Measurements from ENCODE around the gene GLO1. TPM values are rescaled to one million over a fixed set of nuclear protein-coding genes. Genes with fewer than 3 reads are reported as not detected.
A peak's percentile ranks its signal among the peaks of the same experiment; 100 is the strongest.

GLO1 gene
- total RNA-seq, 1 experiment from 2014 or later: 199 TPM

DNA sequence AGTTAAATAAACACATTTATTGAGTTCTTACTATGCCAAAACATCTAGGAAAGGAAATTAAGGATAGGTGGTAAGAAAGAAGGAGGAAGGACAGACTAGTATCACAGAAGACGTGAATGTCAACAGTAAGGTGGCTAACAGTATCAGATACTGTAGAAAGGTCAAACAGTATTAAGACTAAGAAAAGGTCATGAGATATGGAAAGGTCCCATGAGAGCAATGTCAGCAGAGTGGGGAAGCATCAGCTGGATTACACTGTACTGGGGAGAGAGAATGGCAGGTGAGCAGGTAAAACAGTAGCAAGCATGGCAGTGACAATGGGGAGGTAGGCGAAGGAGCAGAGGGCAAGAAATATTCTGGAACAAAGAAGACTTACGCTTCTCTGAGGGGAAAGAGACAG lies 18.0 kb downstream of the GLO1 start:
- Histone ChIP-seq H3K27ac (ENCODE audit: low read length) (no peak overlapping the region), H3K4me2 (ENCODE audit: low read depth, low read length, poor library complexity, severe bottlenecking) (no peak overlapping the region), H3K9ac (ENCODE audit: low read length) (no peak overlapping the region), H3K9me3 (ENCODE audit: low read length) (no peaks in the 10 kb centered on the region), H3K9me2 (replicated peaks; ENCODE audit: insufficient read depth, low read length) (no peaks in the 10 kb centered on the region), H3K4me3 (ENCODE audit: low read length) (no peak overlapping the region), H3K4me1 (ENCODE audit: low read length) (peaks cover 41% of the 10 kb centered on the region), H4K20me1 (ENCODE audit: insufficient read depth, low read depth, low read length) (peaks cover 9% of the 10 kb centered on the region), H3K27me3 (ENCODE audit: low read length) (no peaks in the 10 kb centered on the region), H2AFZ (ENCODE audit: low read length) (no peak overlapping the region), H3K79me2 (ENCODE audit: low read length) (peaks cover 54% of the 10 kb centered on the region), H3K36me3 (ENCODE audit: insufficient read depth, low read length) (peaks cover 20% of the 10 kb centered on the region; the same call in 1 of the 2 replicates)
- no peak for DNase-seq

DNA sequence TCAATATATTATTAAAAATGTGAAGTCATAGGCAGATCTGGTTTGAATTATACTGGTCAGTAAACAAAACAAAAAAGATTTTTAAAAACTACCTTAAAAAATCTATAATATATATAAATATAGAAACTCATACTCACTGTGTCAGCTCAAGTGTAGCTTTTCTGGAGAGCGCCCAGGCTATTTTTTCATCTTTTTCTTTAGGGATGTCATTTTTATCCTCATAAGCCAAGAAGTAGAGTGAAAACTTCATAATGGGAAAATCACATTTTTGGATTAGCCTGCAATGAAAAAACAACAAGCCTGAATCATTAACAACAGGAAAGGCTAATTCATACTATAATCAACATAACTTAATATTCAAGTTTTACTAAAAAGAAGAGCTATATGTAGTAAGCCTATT lies 18.7 kb downstream of the GLO1 start:
- Histone ChIP-seq H3K27ac (ENCODE audit: low read length) (no peak overlapping the region), H3K4me2 (ENCODE audit: low read depth, low read length, poor library complexity, severe bottlenecking) (no peak overlapping the region), H3K27me3 (ENCODE audit: low read length) (no peaks in the 10 kb centered on the region), H2AFZ (ENCODE audit: low read length) (no peak overlapping the region), H3K79me2 (ENCODE audit: low read length) (peaks cover 47% of the 10 kb centered on the region), H3K4me1 (ENCODE audit: low read length) (peaks cover 34% of the 10 kb centered on the region), H3K9me2 (replicated peaks; ENCODE audit: insufficient read depth, low read length) (no peaks in the 10 kb centered on the region), H3K9ac (ENCODE audit: low read length) (no peak overlapping the region), H3K9me3 (ENCODE audit: low read length) (no peaks in the 10 kb centered on the region), H4K20me1 (ENCODE audit: insufficient read depth, low read depth, low read length) (peaks cover 9% of the 10 kb centered on the region), H3K36me3 (ENCODE audit: insufficient read depth, low read length) (peaks cover 20% of the 10 kb centered on the region; the same call in 1 of the 2 replicates), H3K4me3 (ENCODE audit: low read length) (no peak overlapping the region)
- DNase-seq: no peak

DNA sequence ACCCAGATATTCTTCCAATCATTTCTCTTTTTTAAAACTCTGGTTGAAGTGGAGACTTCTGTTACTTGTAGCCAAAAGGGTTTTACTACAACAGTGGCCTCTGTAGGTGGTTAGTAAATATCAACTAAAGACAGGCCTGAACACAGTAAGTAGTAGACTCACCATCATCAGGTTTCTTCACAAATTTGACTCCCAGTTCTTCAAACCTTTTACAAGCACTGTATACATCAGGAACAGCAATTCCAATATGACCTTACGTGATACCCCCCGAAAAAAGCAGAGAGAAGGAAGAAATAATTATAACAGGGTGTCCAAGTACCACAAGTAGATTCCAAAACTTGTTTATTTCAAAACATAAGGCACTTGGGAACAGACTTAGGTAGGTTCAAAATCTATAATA lies 21.1 kb downstream of the GLO1 start:
- H4K20me1 ChIP-seq (ENCODE audit: insufficient read depth, low read depth, low read length): no peaks in the 10 kb centered on the region; the same call in 1 of the 2 replicates
- no peak for DNase-seq
- no peaks in the 10 kb centered on the region for H3K9me3 ChIP-seq (ENCODE audit: low read length)
- peaks cover 11% of the 10 kb centered on the region for H3K4me1 ChIP-seq (ENCODE audit: low read length)
- H3K9ac ChIP-seq (ENCODE audit: low read length): no peak overlapping the region
- no peaks in the 10 kb centered on the region for H3K27me3 ChIP-seq (ENCODE audit: low read length)
- H3K9me2 ChIP-seq (replicated peaks; ENCODE audit: insufficient read depth, low read length): no peaks in the 10 kb centered on the region
- peaks cover 23% of the 10 kb centered on the region for H3K79me2 ChIP-seq (ENCODE audit: low read length)
- H3K4me3 ChIP-seq (ENCODE audit: low read length): no peak overlapping the region
- H3K27ac ChIP-seq (ENCODE audit: low read length): no peak overlapping the region
- peaks cover 33% of the 10 kb centered on the region; the same call in 1 of the 2 replicates for H3K36me3 ChIP-seq (ENCODE audit: insufficient read depth, low read length)
- H2AFZ ChIP-seq (ENCODE audit: low read length): no peak overlapping the region
- H3K4me2 ChIP-seq (ENCODE audit: low read depth, low read length, poor library complexity, severe bottlenecking): no peak overlapping the region

DNA sequence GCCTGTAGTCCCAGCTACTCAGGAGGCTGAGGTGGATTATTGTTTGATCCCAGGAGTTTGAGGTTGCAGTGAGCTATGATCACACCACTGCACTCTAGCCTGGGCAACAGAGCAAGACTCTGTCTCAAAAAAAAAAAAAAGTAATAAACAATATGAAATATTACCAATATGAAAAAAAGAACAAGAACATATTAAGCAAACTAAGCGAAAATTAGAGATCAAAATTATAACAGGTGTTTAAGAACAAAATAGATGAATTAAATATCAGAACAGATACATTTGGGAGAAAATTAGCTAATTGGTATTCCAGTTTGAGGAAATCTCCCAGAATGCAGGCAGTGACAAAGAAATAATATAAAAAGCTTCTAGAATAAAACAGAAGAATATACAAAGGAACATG lies 23.3 kb downstream of the GLO1 start:
- Histone ChIP-seq H3K27ac (ENCODE audit: low read length) (no peak overlapping the region), H3K9me3 (ENCODE audit: low read length) (no peaks in the 10 kb centered on the region), H3K36me3 (ENCODE audit: insufficient read depth, low read length) (peaks cover 47% of the 10 kb centered on the region; the same call in 1 of the 2 replicates), H3K27me3 (ENCODE audit: low read length) (no peaks in the 10 kb centered on the region), H4K20me1 (ENCODE audit: insufficient read depth, low read depth, low read length) (no peaks in the 10 kb centered on the region), H3K9ac (ENCODE audit: low read length) (no peak overlapping the region), H3K9me2 (replicated peaks; ENCODE audit: insufficient read depth, low read length) (no peaks in the 10 kb centered on the region), H2AFZ (ENCODE audit: low read length) (no peak overlapping the region), H3K79me2 (ENCODE audit: low read length) (peaks cover 1% of the 10 kb centered on the region), H3K4me3 (ENCODE audit: low read length) (no peak overlapping the region), H3K4me2 (ENCODE audit: low read depth, low read length, poor library complexity, severe bottlenecking) (no peak overlapping the region), H3K4me1 (ENCODE audit: low read length) (no peaks in the 10 kb centered on the region)
- no peak for DNase-seq

DNA sequence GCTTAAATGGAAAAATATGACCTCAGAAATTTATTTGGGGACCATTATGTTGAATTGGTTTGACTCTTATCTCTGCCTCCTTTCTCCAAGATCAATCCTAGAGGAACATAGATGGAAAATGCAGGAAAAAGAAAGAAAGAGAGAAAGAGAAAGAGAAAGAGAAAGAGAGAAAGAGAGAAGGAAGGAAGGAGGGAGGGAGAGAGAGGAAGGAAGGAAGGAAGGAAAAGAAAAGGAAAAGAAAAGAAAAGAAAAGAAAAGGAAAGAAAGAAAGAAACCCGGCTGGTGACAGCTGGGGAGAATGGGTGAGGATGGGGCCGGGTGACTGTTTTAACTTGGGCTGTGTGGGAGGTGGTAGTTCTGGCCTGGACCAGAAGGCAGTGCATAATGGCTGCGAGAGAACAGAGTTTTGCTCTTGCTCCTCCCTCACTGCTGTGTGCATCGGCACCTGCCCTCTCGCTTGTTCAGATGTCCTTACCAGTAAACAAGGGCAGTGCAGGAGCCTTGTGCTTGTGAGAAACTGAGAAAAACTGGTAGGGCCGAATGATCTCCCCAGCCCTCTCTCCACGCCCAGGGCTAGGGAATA lies 24.7 kb downstream of the GLO1 start:
- no peak for DNase-seq
- H3K4me3 ChIP-seq (ENCODE audit: low read length): no peak overlapping the region
- no peak overlapping the region for H2AFZ ChIP-seq (ENCODE audit: low read length)
- H3K36me3 ChIP-seq (ENCODE audit: insufficient read depth, low read length): peaks cover 45% of the 10 kb centered on the region; the same call in 1 of the 2 replicates
- no peaks in the 10 kb centered on the region for H3K27me3 ChIP-seq (ENCODE audit: low read length)
- H3K9me2 ChIP-seq (replicated peaks; ENCODE audit: insufficient read depth, low read length): no peaks in the 10 kb centered on the region
- no peak overlapping the region for H3K9ac ChIP-seq (ENCODE audit: low read length)
- no peaks in the 10 kb centered on the region for H3K79me2 ChIP-seq (ENCODE audit: low read length)
- no peak overlapping the region for H3K27ac ChIP-seq (ENCODE audit: low read length)
- H4K20me1 ChIP-seq (ENCODE audit: insufficient read depth, low read depth, low read length): no peaks in the 10 kb centered on the region
- H3K4me1 ChIP-seq (ENCODE audit: low read length): no peaks in the 10 kb centered on the region
- no peak overlapping the region for H3K4me2 ChIP-seq (ENCODE audit: low read depth, low read length, poor library complexity, severe bottlenecking)
- H3K9me3 ChIP-seq (ENCODE audit: low read length): no peaks in the 10 kb centered on the region

DNA sequence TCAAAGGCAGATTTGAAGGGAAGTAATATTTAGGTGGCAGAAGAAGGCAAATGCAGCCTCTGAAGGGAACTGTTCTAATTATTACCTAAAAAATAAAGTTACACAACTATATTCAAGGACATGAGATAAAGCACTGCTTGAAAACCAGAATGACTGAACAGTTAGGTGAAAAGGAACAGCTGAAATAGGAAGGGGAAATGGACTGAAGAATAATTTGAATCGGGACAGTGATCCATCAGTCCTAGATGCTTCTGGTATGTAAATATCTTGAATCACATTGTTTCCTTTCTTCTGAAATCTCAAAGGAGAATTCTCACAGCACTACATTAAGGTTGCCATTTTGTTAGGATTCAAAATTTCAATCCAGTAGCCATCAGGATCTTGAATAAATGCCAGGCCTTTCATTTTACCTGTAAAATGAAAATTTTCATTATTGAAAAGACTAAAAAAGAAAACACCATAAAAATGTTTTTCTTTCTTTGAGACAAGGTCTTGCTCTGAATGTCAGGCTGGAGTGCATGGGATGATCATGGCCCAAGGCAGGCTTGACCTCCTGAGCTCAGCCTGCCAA lies 25.9 kb downstream of the GLO1 start:
- Histone ChIP-seq H3K9me2 (replicated peaks; ENCODE audit: insufficient read depth, low read length) (no peaks in the 10 kb centered on the region), H4K20me1 (ENCODE audit: insufficient read depth, low read depth, low read length) (0 out of 2 replicates have a peak, but pooled peaks cover 3% of the 10 kb centered on the region), H3K4me1 (ENCODE audit: low read length) (no peaks in the 10 kb centered on the region), H3K27me3 (ENCODE audit: low read length) (no peaks in the 10 kb centered on the region), H2AFZ (ENCODE audit: low read length) (no peak overlapping the region), H3K79me2 (ENCODE audit: low read length) (no peaks in the 10 kb centered on the region), H3K9me3 (ENCODE audit: low read length) (no peaks in the 10 kb centered on the region), H3K4me2 (ENCODE audit: low read depth, low read length, poor library complexity, severe bottlenecking) (no peak overlapping the region), H3K27ac (ENCODE audit: low read length) (no peak overlapping the region), H3K4me3 (ENCODE audit: low read length) (no peak overlapping the region), H3K36me3 (ENCODE audit: insufficient read depth, low read length) (peaks cover 37% of the 10 kb centered on the region; the same call in 1 of the 2 replicates), H3K9ac (ENCODE audit: low read length) (no peak overlapping the region)
- no peak for DNase-seq

DNA sequence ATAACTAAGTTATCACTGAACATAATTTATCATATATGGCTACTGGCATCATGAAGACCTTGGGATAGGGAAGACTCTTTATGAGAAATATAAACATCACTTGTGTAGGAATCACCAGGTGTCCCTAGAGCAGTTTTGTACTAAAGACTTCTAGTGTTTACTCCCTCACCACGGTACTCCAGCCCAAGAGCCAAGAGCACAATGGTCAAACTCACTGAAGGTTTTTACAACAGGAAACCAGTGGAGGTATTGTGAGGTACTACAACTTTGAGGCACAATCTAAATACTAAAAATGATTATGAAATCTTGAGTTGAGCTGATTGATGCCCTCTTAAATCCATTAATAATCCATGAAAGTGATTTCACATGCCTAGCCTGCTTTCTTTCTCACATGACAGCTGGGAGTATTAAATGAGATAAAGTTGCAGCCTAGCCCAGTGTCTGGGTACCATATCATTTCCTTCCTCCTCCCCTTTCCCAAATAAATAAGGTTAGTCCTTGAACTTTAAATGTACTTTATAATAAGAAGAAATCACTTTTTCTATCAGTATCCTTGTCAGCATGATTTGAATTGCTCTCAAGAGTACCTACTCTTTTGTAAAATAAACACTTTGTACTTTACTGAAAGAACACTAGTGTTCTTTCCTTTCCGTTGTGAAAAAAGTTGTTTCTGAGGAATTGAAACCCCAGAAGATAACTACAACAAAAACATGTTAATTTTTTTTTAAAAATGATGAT lies 26.5 kb downstream of the GLO1 start:
- H3K9me2 ChIP-seq (replicated peaks; ENCODE audit: insufficient read depth, low read length): no peaks in the 10 kb centered on the region
- no peaks in the 10 kb centered on the region for H3K79me2 ChIP-seq (ENCODE audit: low read length)
- H3K27me3 ChIP-seq (ENCODE audit: low read length): no peaks in the 10 kb centered on the region
- no peak overlapping the region for H3K4me2 ChIP-seq (ENCODE audit: low read depth, low read length, poor library complexity, severe bottlenecking)
- no peaks in the 10 kb centered on the region for H3K4me1 ChIP-seq (ENCODE audit: low read length)
- H4K20me1 ChIP-seq (ENCODE audit: insufficient read depth, low read depth, low read length): 0 out of 2 replicates have a peak, but pooled peaks cover 5% of the 10 kb centered on the region
- H3K36me3 ChIP-seq (ENCODE audit: insufficient read depth, low read length): peaks cover 31% of the 10 kb centered on the region; the same call in 1 of the 2 replicates
- H2AFZ ChIP-seq (ENCODE audit: low read length): no peak overlapping the region
- H3K9ac ChIP-seq (ENCODE audit: low read length): no peak overlapping the region
- H3K27ac ChIP-seq (ENCODE audit: low read length): no peak overlapping the region
- no peak overlapping the region for H3K4me3 ChIP-seq (ENCODE audit: low read length)
- H3K9me3 ChIP-seq (ENCODE audit: low read length): no peaks in the 10 kb centered on the region
- no peak for DNase-seq

DNA sequence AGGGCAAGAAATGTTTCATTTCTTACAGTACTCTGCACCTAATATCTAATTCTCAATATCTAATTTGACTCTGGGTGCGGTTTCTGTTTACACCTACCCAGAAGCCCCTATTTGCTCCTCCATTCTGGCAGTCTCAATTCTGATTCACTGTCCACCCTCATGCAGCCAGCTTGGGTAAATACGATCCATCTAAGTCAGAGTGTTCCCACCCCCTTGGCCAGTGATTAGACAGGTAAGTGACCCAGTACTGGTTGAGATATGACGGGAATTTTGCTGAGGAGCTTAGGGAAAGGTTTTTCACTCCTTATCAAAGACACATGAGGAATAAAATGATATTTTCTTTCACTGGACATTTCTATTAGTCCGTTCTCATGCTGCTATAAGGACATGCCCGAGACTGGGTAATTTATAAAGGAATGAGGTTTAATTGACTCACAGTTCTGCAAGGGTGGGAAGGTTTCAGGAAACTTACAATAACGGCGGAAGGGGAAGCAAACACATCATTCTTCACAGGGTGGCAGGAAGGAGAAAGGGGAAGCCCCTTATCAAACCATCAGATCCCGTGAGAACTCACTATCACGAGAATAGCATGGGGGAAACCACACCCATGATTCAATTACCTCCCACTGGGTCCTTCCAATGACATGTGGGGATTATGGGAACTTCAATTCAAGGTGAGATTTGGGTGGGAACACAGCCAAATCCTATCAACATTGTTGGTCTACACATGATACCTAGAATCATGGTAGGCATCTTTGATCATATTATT lies 29.4 kb downstream of the GLO1 start:
- Histone ChIP-seq H3K79me2 (ENCODE audit: low read length) (no peaks in the 10 kb centered on the region), H3K4me1 (ENCODE audit: low read length) (no peaks in the 10 kb centered on the region)

More for the DNA sequence above, 29.4 kb downstream of the GLO1 start:
- DNase-seq: peak; percentile 54
- Histone ChIP-seq H3K4me3 (ENCODE audit: low read length) (no peak overlapping the region), H3K9ac (ENCODE audit: low read length) (no peak overlapping the region), H2AFZ (ENCODE audit: low read length) (no peak overlapping the region), H3K27ac (ENCODE audit: low read length) (no peak overlapping the region), H3K9me3 (ENCODE audit: low read length) (no peaks in the 10 kb centered on the region), H4K20me1 (ENCODE audit: insufficient read depth, low read depth, low read length) (0 out of 2 replicates have a peak, but pooled peaks cover 5% of the 10 kb centered on the region), H3K27me3 (ENCODE audit: low read length) (no peaks in the 10 kb centered on the region), H3K4me2 (ENCODE audit: low read depth, low read length, poor library complexity, severe bottlenecking) (no peak overlapping the region), H3K9me2 (replicated peaks; ENCODE audit: insufficient read depth, low read length) (no peaks in the 10 kb centered on the region), H3K36me3 (ENCODE audit: insufficient read depth, low read length) (peaks cover 30% of the 10 kb centered on the region; the same call in 1 of the 2 replicates)

All from Karpas-422 (cell line).